Activated naive CD8-positive, alpha-beta T cell treated with anti-CD3 and anti-CD28 coated beads for 36 hours (primary cell): ENCODE measurements around the gene BMAL1. TPM values are rescaled to one million over a fixed set of nuclear protein-coding genes. Genes with fewer than 3 reads are reported as not detected.
A peak's percentile ranks its signal among the peaks of the same experiment; 100 is the strongest.
"Not testable (repeated sequence)": the region's sequence is repeated elsewhere in the genome, so short reads cannot be mapped to it uniquely, and the experiment has no call there.

Experiments
- DNase-seq: peaks from one replicate; pipeline ENCODE4 v3.0.0; 2021
- H3K27ac Mint-ChIP-seq: one replicate; pipeline ENCODE4 v1.8.0; 2022; ENCODE audit warnings: mild to moderate bottlenecking, moderate library complexity, mixed read lengths
- H3K27me3 Mint-ChIP-seq: one replicate; pipeline ENCODE4 v1.8.0; 2022; ENCODE audit warnings: mild to moderate bottlenecking, mixed read lengths
- H3K36me3 Mint-ChIP-seq: one replicate; pipeline ENCODE4 v1.8.0; 2021; ENCODE audit warnings: mild to moderate bottlenecking, mixed read lengths
- H3K4me1 Mint-ChIP-seq: one replicate; pipeline ENCODE4 v1.8.0; 2021; ENCODE audit warnings: mixed read lengths
- H3K4me3 Mint-ChIP-seq: one replicate; pipeline ENCODE4 v1.8.0; 2022; ENCODE audit warnings: mild to moderate bottlenecking, moderate library complexity, mixed read lengths
- H3K9me3 Mint-ChIP-seq: one replicate; pipeline ENCODE4 v1.8.0; 2022; ENCODE audit warnings: mixed read lengths
- total RNA-seq, 2 experiments: library from RNA; stranded (reverse); gene quantifications; one replicate each; pipeline ENCODE4 v1.2.3, GENCODE V29; 2021

BMAL1 gene
- total RNA-seq, 2 experiments from 2014 or later: 12.2 to 13.6 TPM

DNA sequence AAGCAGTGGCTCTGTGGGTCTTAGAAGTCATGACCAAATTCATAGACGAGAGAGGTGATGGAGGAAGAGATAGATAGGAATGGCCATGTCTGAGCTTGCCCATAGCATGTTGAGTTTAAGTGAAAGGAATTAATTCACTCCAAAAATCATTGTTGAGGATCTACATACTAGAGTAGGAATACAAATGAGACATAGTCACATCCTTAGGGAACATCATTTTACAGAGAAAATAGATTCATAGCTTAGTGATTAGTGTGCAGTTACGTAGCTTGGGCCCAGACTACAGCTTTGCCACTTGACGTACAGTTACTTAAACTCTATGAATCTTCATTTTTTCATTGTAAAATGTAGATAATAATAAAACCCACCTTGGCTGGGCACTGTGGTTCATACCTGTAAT is 21.4 kb upstream of the BMAL1 start:
- no peak overlapping the region for H3K4me3 Mint-ChIP-seq
- peaks cover 12% of the 10 kb centered on the region for H3K4me1 Mint-ChIP-seq
- no peaks in the 10 kb centered on the region for H3K36me3 Mint-ChIP-seq
- H3K9me3 Mint-ChIP-seq: no peaks in the 10 kb centered on the region
- DNase-seq: no peak
- H3K27me3 Mint-ChIP-seq: no peaks in the 10 kb centered on the region
- H3K27ac Mint-ChIP-seq: no peak overlapping the region

DNA sequence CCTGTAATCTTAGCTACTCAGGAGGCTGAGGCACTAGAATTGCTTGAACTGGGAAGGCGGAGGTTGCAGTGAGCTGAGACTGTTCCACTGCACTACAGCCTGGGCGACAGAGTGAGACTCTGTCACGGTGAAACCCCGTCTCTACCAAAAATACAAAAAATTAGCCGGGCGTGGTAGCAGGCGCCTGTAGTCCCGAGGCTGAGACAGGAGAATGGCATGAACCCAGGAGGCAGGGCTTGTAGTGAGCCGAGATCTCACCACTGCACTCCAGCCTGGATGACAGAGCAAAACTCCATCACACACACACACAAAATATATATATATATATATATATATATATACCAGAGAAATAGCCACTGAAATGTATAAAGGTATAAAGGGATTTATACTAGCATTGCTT is 19.5 kb upstream of the BMAL1 start:
- H3K9me3 Mint-ChIP-seq, H3K4me3 Mint-ChIP-seq, H3K36me3 Mint-ChIP-seq, H3K27ac Mint-ChIP-seq, DNase-seq, H3K27me3 Mint-ChIP-seq: not testable (repeated sequence)
- H3K4me1 Mint-ChIP-seq: peaks cover 12% of the 10 kb centered on the region

DNA sequence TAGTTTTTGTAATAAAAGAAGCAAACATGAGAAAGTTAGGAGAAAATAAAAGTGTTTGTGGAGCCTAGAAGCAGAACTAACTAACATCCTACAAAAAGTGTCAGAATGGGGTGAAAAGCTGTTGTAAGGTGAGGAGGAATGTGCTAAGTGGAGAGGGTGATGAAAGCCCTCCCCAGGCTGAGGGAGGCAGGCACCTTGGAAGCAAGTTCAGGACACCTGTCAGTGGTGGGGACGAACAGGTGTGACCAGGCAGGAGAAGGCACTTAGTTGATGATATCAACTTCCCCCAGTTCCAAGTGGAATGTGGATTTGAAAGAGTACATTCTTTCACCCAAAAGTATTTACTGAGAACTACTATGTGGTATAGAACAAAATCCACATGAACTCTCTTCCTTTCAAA is 18.7 kb upstream of the BMAL1 start:
- Mint-ChIP-seq H3K36me3 (no peaks in the 10 kb centered on the region), H3K27me3 (no peaks in the 10 kb centered on the region), H3K9me3 (no peaks in the 10 kb centered on the region), H3K27ac (no peak overlapping the region), H3K4me3 (no peak overlapping the region), H3K4me1 (peaks cover 12% of the 10 kb centered on the region)
- no peak for DNase-seq

DNA sequence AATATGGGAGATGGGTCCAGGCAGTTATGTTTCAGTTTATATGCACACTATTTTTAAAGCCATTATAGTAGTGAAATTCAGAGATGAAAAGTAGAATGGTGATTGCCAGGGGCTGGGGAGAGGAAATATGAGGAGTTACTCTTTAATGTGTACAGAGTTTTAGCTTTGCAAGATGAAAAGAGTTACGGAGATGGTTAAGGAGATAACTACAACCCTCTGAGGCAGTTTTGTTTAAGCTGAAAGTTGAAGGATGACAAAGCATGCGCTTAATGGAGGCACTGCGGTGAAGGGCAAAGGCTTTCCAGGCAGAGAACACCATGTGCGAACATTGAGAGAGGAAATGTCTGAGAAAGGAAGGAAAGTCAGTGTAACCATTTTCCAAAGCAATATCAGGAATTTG is 18.2 kb upstream of the BMAL1 start:
- H3K27me3 Mint-ChIP-seq: no peaks in the 10 kb centered on the region
- no peak for DNase-seq
- peaks cover 12% of the 10 kb centered on the region for H3K4me1 Mint-ChIP-seq
- H3K27ac Mint-ChIP-seq: no peak overlapping the region
- H3K4me3 Mint-ChIP-seq: no peak overlapping the region
- H3K36me3 Mint-ChIP-seq: no peaks in the 10 kb centered on the region
- no peaks in the 10 kb centered on the region for H3K9me3 Mint-ChIP-seq

DNA sequence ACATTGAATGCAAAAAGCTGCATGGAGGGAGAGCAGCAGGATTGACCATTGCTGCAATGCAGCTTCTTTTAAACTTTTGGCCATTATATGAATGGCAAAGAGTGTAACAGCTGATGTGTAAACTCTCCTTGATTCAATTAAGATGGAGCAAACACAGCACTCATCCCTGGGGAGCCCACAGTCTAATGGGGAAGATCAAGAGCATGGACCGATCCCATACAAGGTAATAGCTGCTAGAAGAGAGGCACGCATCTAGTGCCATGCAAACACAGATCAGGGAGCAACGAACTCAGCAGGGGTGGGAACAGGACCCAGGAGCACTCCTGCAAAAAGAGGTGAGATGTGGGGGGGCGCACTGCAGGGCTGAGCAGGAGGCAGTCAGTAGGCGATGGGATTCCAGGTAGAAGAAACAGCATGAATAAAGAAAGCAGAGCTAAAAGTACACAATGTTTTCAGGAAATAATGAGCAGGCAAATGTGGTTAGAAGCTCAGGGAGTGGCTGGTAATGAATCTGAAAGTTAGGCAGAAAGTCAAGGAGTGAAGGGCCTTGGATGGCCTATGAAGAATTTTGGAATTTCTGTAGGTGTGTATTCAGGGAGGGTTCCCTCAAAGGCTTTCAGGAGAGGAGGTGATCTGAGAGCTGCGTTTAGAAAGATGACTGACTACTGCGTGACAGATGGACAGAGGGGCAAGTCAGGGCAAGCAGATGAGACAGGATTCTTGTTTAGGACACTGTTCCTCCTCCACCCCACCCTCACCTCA is 17.2 kb upstream of the BMAL1 start:
- no peaks in the 10 kb centered on the region for H3K9me3 Mint-ChIP-seq
- H3K27ac Mint-ChIP-seq: no peak overlapping the region
- no peak overlapping the region for H3K4me3 Mint-ChIP-seq
- peaks cover 12% of the 10 kb centered on the region for H3K4me1 Mint-ChIP-seq
- no peaks in the 10 kb centered on the region for H3K36me3 Mint-ChIP-seq
- H3K27me3 Mint-ChIP-seq: peaks cover 9% of the 10 kb centered on the region
- DNase-seq: no peak

DNA sequence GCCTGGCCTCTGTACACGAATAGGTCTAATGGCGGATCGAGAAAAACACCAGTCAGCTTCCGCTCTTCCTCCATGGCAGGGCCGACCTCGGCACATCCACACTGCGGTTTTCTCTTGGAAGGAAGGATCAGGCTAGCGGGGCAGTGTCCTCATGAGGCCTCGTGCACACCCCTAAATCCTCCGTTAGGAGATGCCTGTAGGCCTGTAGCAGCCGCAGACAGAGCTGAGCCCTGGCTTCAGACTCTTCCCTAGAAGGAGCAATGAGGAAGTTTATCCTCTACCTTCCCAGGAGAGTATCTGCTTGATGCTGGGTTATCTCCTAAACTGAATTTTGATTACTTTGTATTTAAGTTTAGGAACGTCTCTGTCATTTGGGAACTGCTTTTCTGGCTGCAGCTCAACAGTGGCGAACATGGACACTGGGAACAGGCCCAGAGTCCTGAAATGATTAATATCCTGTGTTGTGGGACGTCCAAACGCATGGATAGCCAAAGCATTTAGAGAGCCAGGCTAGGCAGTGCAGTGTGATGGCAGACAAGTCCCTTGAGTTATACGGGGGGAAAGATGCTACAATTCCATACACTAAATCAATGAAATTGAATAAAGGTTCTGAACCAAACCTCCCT is 16.5 kb upstream of the BMAL1 start:
- Mint-ChIP-seq H3K9me3 (no peaks in the 10 kb centered on the region), H3K4me3 (no peak overlapping the region), H3K36me3 (no peaks in the 10 kb centered on the region), H3K27me3 (peaks cover 10% of the 10 kb centered on the region), H3K27ac (no peak overlapping the region), H3K4me1 (peaks cover 12% of the 10 kb centered on the region)
- no peak for DNase-seq

DNA sequence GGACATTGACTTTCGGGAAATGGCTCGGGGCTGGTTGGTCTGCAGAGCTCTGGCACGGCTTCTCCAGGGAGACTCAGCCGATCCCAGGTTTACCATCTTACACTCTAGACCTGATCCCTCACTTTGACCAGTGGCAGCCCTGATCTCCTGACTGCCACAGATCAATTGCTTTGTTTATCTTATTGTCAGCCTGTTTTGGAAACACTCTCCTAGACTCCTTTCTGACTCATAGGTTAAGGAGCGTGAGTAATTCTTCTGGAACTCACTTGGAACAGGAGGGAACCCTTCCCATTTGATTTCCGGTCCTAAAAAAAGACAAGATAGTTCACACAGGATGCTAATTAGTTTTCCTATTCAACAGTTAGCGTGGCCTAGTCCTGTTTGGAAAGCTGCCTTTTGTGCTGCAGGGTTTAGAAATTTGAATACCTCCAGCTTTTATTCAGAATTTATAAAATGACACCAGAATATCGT is 16.0 kb upstream of the BMAL1 start:
- Mint-ChIP-seq H3K27ac (no peak overlapping the region), H3K36me3 (no peaks in the 10 kb centered on the region), H3K4me3 (no peak overlapping the region), H3K27me3 (peaks cover 10% of the 10 kb centered on the region), H3K9me3 (no peaks in the 10 kb centered on the region), H3K4me1 (peaks cover 12% of the 10 kb centered on the region)
- DNase-seq: no peak

DNA sequence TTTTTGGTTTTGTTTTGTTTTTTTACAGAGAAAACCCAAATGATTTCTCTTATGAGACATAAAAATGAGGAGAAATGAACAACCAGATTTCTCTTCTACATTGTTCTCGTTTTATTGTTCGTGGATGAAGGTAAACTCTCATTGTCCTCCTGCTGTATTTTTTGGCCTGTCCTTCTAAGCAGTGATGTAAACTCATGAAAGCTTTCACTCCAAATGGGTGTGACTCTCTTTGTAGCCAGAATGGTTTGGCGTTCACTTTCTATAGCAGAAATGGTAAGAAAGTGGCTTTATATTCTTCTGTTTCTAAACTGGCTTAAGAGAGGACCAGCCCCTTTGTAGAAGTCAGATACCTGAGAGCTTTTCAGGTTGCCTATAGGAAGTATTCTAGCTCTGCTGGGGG is 15.5 kb upstream of the BMAL1 start:
- Mint-ChIP-seq H3K4me1 (peaks cover 12% of the 10 kb centered on the region), H3K27me3 (peaks cover 10% of the 10 kb centered on the region), H3K27ac (no peak overlapping the region), H3K36me3 (no peaks in the 10 kb centered on the region), H3K4me3 (no peak overlapping the region), H3K9me3 (no peaks in the 10 kb centered on the region)
- DNase-seq: no peak

DNA sequence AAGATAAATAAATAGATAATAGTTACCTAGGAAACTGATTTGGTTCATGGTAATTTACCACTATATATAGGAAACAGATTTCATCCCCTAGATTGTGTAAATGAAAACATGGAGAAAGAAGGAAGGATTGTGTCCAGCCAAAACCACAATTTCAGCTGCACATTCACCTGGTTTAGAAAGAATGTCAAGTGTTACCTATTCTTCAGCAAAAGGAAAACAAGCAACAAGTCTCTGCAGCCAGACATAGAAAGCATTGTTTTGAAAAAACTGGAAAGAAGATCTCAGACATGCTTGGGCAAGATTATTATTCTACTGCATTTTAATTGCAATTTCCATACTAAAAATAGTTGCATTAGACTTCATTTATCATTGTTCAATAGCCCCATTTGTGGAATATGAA is 8.8 kb upstream of the BMAL1 start:
- Mint-ChIP-seq H3K27ac (no peak overlapping the region), H3K4me3 (no peak overlapping the region), H3K4me1 (peaks cover 4% of the 10 kb centered on the region), H3K36me3 (no peaks in the 10 kb centered on the region), H3K9me3 (no peaks in the 10 kb centered on the region), H3K27me3 (peaks cover 22% of the 10 kb centered on the region)
- DNase-seq: no peak

DNA sequence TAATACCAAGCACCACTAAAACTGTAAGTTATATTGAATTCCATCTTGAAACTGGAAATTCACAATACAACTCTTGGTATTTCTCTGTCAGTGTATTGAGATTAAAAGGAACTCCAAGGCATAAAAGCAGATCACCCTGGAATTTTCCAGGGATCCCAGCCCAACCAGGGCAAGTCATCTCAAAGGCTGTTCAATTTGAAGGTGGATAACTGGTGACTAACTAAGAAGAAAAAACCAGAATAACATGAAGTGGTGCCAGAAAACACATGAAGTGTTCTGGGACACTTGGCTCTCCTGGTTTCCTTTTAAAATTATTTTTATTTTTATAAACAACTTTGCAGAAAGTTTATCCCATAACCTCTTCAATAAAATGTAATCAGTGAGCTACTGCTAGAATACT is 7.8 kb upstream of the BMAL1 start:
- H3K27ac Mint-ChIP-seq: no peak overlapping the region
- peaks cover 22% of the 10 kb centered on the region for H3K27me3 Mint-ChIP-seq
- DNase-seq: no peak
- H3K4me1 Mint-ChIP-seq: peaks cover 4% of the 10 kb centered on the region
- H3K36me3 Mint-ChIP-seq: no peaks in the 10 kb centered on the region
- H3K4me3 Mint-ChIP-seq: no peak overlapping the region
- H3K9me3 Mint-ChIP-seq: no peaks in the 10 kb centered on the region

DNA sequence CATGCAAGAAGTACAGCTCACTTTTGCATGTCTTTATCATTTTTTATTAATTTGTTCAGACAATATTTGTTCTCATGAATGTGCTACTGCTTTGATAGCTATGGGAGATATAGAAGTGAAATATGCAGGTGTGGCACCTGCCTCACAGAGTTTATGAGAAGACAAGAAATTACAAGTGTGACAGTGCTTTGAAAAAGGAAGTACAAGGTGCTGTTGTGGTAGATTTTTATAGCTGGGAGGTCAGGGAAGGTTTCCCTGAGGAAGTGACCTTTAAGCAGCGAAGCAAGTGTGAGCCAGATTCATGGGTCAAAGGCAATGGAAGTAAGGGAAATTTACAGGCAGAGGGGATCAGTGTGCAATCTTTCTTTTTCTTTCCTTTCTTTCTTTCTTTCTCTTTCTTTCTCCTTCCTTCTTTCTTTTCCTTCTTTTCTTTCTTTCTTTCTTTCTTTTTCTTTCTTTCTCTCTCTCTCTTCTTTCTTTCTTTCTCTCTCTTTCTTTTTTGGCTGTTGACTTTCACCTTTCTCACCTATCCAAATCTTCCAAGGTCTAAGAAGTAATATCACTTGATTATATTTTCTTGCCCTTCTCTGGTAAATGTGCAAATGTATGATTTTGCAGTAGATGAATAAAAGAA is 6.4 kb upstream of the BMAL1 start:
- H3K27me3 Mint-ChIP-seq: peaks cover 22% of the 10 kb centered on the region
- no peak for DNase-seq
- H3K36me3 Mint-ChIP-seq: no peaks in the 10 kb centered on the region

DNA sequence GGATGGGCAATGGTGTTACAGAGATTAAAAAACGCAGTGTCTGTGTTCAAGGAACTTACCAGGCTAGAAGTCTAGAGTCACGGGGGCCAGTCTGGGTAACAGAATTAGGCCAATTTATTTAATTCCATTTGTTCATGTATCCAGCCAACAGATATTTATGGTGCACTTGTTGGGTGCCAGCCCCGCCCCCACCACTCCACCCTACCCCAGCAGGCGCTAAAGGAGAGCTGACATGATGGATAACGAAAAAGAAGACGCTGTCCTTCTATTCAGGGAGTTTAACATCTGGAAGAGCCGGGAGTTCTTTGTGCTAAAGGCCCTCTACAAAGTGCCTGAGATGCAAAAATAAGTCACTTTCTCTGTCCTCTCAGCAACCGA is 1.1 kb upstream of the BMAL1 start:
- Mint-ChIP-seq H3K4me3 (peak overlapping the region; percentile 93), H3K9me3 (no peaks in the 10 kb centered on the region), H3K4me1 (peaks cover 40% of the 10 kb centered on the region), H3K27ac (peak overlapping the region; percentile 77), H3K36me3 (no peaks in the 10 kb centered on the region), H3K27me3 (peaks cover 12% of the 10 kb centered on the region)
- DNase-seq: no peak

More for the DNA sequence above, 6.4 kb upstream of the BMAL1 start:
- Mint-ChIP-seq H3K9me3 (no peaks in the 10 kb centered on the region), H3K4me3 (no peak overlapping the region), H3K27ac (no peak overlapping the region), H3K4me1 (peaks cover 11% of the 10 kb centered on the region)

DNA sequence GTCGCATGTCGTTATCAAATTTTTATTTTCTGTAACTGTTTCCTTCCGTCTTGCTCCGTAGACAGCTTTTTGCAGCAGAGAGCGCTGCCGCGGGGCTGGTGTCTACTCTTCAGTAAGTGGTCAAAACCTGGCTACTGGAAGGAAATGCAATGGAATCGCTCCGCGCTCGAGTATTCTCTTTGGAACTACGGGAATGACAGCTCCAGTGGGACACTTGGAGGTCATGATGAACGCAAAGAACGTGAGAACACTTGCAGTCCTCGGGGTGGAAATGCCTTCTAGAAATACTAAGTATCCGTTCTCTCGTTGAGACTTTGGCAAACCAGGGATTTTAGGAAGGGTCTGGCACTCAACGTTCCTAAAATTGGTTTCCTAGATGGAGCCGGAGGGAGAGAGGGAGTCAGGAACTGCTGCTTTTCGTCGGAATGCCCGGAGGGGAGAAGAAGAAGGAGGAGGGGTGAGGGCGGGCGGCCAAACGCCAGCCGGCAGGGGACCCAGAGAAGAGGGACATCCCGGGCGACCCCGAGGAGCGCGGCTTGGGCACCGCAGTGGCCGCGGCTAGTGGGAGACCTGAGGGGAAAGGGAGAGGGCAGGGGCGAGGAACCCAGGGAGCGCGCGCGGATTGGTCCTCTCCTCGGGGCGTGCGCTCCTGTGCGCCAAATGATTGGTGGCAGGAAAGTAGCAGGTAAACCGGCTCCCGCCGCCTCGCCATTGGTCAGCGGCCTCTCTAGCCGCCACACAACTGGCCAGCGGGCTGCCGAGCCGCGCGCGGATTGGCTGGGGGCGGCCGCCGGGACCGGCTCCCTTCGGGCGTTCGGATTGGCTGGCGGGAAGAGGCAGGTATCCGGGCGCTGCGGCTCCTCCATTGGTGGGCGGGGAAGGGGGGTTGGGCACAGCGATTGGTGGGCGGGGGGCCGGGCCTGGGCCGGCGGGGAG is 490 bp upstream of the BMAL1 start:
- Mint-ChIP-seq H3K27me3 (peaks cover 11% of the 10 kb centered on the region), H3K27ac (peak overlapping the region; percentile 77), H3K9me3 (no peaks in the 10 kb centered on the region), H3K4me1 (peaks cover 46% of the 10 kb centered on the region), H3K4me3 (peak overlapping the region; percentile 93), H3K36me3 (no peaks in the 10 kb centered on the region)
- DNase-seq: peak; percentile 99

DNA sequence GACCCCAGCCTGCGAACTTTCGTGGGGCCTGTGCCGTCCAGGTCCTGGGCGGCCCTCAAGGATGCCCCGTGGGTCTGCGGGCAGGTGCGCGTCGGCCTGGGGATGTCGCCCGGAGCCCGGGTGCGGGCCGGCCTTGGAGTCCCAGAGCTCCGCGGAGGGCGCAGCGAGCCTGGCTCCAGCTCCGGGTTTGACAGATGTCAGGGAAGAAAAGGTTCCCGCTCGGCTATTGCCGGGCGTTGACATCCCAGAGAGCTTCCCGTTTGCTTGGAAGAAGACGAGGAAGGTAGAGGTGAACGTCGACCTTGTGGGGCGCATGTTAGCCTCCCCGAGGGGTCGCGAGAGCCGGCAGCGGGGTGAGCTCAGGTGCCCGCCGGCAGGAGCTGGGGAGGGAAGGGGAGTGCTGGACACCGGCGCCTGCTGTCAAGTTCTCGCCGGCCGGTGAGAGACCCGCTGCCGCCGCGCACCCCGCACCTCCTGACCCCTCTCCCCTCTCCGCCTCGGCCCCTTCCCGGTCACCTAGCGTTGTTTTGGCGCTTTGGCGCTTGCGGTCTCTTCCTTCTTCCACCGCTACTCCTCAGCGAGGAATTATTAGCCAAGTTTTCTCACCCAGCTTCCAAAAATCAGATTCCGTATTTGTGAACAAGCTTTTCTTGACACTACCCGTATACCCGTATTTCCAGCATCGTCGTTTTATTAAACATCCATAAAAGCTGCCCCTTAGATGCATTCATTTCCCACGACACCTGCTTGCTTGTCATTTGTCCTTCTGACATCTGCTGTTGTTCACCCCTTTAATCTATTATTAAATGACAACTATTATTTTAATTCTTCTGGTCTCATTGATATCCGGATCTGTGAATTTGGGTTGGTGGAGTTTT is 1.3 kb downstream of the BMAL1 start:
- H3K27me3 Mint-ChIP-seq: peaks cover 11% of the 10 kb centered on the region
- H3K36me3 Mint-ChIP-seq: no peaks in the 10 kb centered on the region
- H3K4me1 Mint-ChIP-seq: peaks cover 62% of the 10 kb centered on the region
- no peaks in the 10 kb centered on the region for H3K9me3 Mint-ChIP-seq
- DNase-seq: peak; percentile 22
- peak overlapping the region; percentile 59 for H3K27ac Mint-ChIP-seq
- H3K4me3 Mint-ChIP-seq: peak overlapping the region; percentile 83
